CD8-positive, alpha-beta memory T cell (primary cell): ENCODE data around the gene SKAP2. TPM values are rescaled to one million over a fixed set of nuclear protein-coding genes. Genes with fewer than 3 reads are reported as not detected.
A peak's percentile ranks its signal among the peaks of the same experiment; 100 is the strongest.

Source experiments
- CTCF ChIA-PET: fragments of 350-600 bp; sonication (Branson Sonifier 250); formaldehyde crosslinking; loops from one replicate; lab custom pipeline; 2021; ENCODE audit warnings: antibody characterized with exemption; lab: Charles Lee
- POLR2A ChIA-PET: fragments of 350-600 bp; sonication (Branson Sonifier 250); formaldehyde crosslinking; loops from one replicate; lab custom pipeline; 2021; ENCODE audit warnings: antibody characterized with exemption; lab: Charles Lee
- DNase-seq, 5 donors: peaks; one replicate each; pipeline versions ENCODE4 v3.0.0 to v3.0.0-alpha.2; 2020 to 2022; ENCODE audit warnings: mixed read lengths in 1 of 5
- H3K27ac ChIP-seq: one replicate; pipeline ENCODE4 v1.7.0; 2013; ENCODE audit warnings: low read depth, mild to moderate bottlenecking, low read length, moderate library complexity
- H3K27me3 ChIP-seq: 2 replicates; pipeline ENCODE4 v1.7.0; 2013; ENCODE audit warnings: low read length, mild to moderate bottlenecking; ENCODE audit not compliant: insufficient read depth, poor library complexity, severe bottlenecking
- H3K36me3 ChIP-seq: 2 replicates; pipeline ENCODE4 v1.7.0; 2013; ENCODE audit warnings: mild to moderate bottlenecking, low read length, moderate library complexity; ENCODE audit not compliant: insufficient read depth
- H3K4me1 ChIP-seq: 2 replicates; pipeline ENCODE4 v1.7.0; 2013; ENCODE audit warnings: mild to moderate bottlenecking, low read length, moderate library complexity; ENCODE audit not compliant: insufficient read depth
- H3K4me3 ChIP-seq: 2 replicates; pipeline ENCODE4 v1.7.0; 2013; ENCODE audit warnings: mild to moderate bottlenecking, low read length
- H3K9me3 ChIP-seq: 2 replicates; pipeline ENCODE4 v1.7.0; 2013; ENCODE audit warnings: mild to moderate bottlenecking, low read length
- H3K27ac Mint-ChIP-seq, 8 donors: one replicate each; pipeline ENCODE4 v1.8.0; 2020 to 2021; ENCODE audit warnings: mixed read lengths in 8 of 8, mild to moderate bottlenecking in 6 of 8, inconsistent platforms in 3 of 8, moderate library complexity in 3 of 8
- H3K27me3 Mint-ChIP-seq, 2 donors: one replicate each; pipeline ENCODE4 v1.8.0; 2020 to 2021; ENCODE audit warnings: mixed read lengths in 2 of 2, mild to moderate bottlenecking in 1 of 2, moderate library complexity in 1 of 2
- H3K36me3 Mint-ChIP-seq, 3 donors: one replicate each; pipeline ENCODE4 v1.8.0; 2020 to 2021; ENCODE audit warnings: mixed read lengths in 3 of 3, inconsistent platforms in 1 of 3, mild to moderate bottlenecking in 1 of 3
- H3K4me1 Mint-ChIP-seq, 3 donors: one replicate each; pipeline ENCODE4 v1.8.0; 2020 to 2021; ENCODE audit warnings: mixed read lengths in 3 of 3, inconsistent platforms in 1 of 3, mild to moderate bottlenecking in 1 of 3
- H3K4me3 Mint-ChIP-seq, 7 donors: one replicate each; pipeline ENCODE4 v1.8.0; 2020 to 2021; ENCODE audit warnings: mixed read lengths in 7 of 7, mild to moderate bottlenecking in 6 of 7, moderate library complexity in 4 of 7, inconsistent platforms in 2 of 7
- H3K9me3 Mint-ChIP-seq, 5 donors: one replicate each; pipeline ENCODE4 v1.8.0; 2020 to 2022; ENCODE audit warnings: mixed read lengths in 5 of 5, mild to moderate bottlenecking in 3 of 5, moderate library complexity in 2 of 5, inconsistent platforms in 1 of 5
- polyA plus RNA-seq: library from polyadenylated mRNA; unstranded; fragments of 300-500 nt; fragmentation: Illumina TruSeq; gene quantifications from one replicate; pipeline ENCODE4 v1.2.3, GENCODE V29; 2021
- total RNA-seq, 2 experiments: library from RNA; stranded (reverse); gene quantifications; one replicate each; pipeline ENCODE4 v1.2.3, GENCODE V29; 2021

Gene SKAP2
- total and polyA plus RNA-seq, 3 experiments from 2014 or later, result 11.4 to 55.2 (median 13.2) TPM

DNA sequence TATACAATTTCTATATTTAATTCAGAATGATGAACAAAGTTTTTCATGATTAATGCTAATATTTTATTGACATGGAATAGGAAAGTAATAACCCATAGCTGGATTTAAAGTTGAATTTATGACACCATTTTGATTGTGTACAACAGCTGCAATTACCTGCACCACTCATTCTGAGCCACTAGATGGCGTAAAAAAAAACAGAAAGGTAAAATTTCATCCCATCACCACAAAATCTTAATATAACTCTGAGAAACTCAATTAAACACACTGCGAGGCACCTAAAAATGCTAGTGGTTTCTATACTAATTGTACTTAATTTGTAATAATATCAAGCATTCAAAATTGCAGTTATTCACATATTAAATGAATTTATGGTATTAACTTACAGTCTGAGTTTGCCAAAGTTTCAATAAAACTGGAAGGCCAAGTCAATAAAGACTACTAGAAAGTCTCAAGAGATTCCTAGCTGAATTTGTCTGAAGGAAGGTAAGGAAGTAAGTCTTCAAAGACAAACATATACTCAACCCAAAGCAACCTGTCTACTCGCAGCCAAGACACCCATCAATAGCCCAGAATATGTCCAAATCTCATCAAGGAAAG, 182.5 kb downstream of the SKAP2 start:
- Mint-ChIP-seq H3K4me1 (no peaks in the 10 kb centered on the region), H3K36me3 (no peaks in the 10 kb centered on the region), H3K4me3 (no peak overlapping the region), H3K27ac (no peak overlapping the region), H3K27me3 (peaks cover 0 to 16% of the 10 kb centered on the region in 2 donors), H3K9me3 (no peaks in the 10 kb centered on the region)
- Histone ChIP-seq H3K4me3 (no peak overlapping the region), H3K27me3 (no peaks in the 10 kb centered on the region), H3K27ac (no peak overlapping the region), H3K9me3 (no peaks in the 10 kb centered on the region), H3K36me3 (no peaks in the 10 kb centered on the region), H3K4me1 (no peaks in the 10 kb centered on the region)
- DNase-seq, result peak in 2 of 5 donors; percentile 23 to 37
- ChIA-PET CTCF (interaction anchor here (0.7 to 3.5 kb wide), 14 partner anchors 9 to 789 kb away, joined by 3 to 14 read pairs (median 5); no protein-coding TSS in a partner anchor), POLR2A (no interaction called here)

DNA sequence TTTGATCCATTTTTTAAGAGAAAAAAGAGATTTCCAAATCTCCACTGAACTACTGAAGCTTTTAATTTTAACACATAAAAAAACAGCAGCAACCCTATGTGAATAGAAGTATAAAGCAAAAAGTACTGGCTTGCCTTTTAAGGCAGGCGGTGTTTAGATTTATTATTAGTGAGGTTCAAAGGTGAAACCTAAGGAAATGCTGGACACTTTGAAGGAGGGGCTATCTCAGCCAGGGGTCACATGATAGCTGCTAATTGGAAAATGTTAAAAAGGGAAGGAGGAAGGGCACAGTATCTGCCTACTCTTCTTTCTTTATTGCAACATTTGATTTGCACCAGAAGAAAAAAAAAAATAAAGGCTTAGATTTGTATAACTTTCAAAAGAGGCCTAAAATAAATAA, 183.8 kb downstream of the SKAP2 start:
- H3K9me3 Mint-ChIP-seq, result no peaks in the 10 kb centered on the region
- no peak overlapping the region for H3K27ac ChIP-seq
- DNase-seq, result no peak
- H3K4me1 ChIP-seq, result no peaks in the 10 kb centered on the region
- H3K4me3 ChIP-seq, result no peak overlapping the region
- H3K36me3 ChIP-seq, result no peaks in the 10 kb centered on the region
- ChIA-PET POLR2A (no interaction called here), CTCF (interaction anchor here (1.3 to 3.5 kb wide), 7 partner anchors 14 to 788 kb away, joined by 3 to 14 read pairs (median 5); no protein-coding TSS in a partner anchor)
- H3K27ac Mint-ChIP-seq, result peak overlapping the region in 1 of 8 donors; percentile 12
- no peaks in the 10 kb centered on the region for H3K27me3 ChIP-seq
- no peaks in the 10 kb centered on the region for H3K4me1 Mint-ChIP-seq
- no peak overlapping the region for H3K4me3 Mint-ChIP-seq
- peaks cover 2 to 9% of the 10 kb centered on the region in 2 donors for H3K27me3 Mint-ChIP-seq
- H3K36me3 Mint-ChIP-seq, result no peaks in the 10 kb centered on the region
- H3K9me3 ChIP-seq, result no peaks in the 10 kb centered on the region

DNA sequence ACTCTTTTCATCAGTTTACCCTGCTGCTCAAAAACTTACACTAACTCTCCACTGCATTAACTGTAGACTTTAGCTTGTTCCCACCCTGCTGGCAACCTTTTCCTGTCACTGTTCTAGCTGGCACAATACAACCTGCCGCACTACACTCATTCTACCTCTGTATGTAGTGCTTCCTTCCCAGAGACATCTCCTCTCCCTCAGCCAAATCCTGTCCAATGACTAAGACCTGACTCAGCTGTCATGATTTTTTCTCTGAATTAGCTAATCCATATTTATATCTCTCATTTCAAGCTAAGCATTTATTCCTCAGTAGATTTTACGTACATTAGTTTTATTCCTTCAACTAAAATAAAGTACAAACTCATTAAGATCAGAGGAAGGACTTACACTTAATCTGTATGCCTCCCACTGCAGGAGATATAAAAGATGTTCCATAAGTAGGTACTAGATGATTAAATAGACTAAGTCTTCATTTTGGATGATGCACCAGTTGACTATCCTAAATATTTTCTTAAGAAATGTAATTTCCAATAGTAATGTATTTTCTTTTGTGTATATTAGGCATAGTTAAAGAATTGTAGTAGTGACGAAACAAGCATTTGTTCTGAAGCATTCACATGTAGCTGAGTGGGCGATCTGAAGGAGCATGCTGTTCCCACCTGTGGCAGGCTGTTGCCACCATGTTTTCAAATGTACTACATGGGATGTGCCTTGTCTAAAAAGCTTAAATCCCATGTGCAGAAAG, 189.1 kb downstream of the SKAP2 start:
- POLR2A ChIA-PET, result no interaction called here
- H3K36me3 Mint-ChIP-seq, result no peaks in the 10 kb centered on the region

DNA sequence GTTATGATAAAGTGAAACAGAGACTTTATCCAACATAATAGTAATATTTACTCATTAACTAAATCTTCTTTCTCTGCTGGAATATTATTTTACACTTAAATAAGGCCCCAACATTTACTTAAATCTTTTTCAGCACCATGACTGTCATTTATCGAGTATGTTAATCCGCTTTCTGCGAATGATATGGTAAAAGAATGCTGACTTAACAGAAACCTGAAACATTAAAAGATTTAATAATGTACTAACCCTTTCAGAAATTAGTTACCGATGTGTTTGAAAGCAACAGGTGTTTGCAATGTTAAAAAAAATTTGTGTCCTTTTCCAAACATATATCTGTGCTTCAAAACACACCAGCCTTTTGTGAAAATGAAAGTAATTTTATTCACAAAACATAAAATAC, 190.5 kb downstream of the SKAP2 start:
- no peak overlapping the region for H3K27ac ChIP-seq
- ChIA-PET CTCF (interaction anchor here (2.0 kb wide), 1 partner anchor 9 kb away, joined by 6 read pairs; no protein-coding TSS in a partner anchor), POLR2A (no interaction called here)
- Mint-ChIP-seq H3K4me1 (no peaks in the 10 kb centered on the region), H3K27ac (no peak overlapping the region), H3K9me3 (no peaks in the 10 kb centered on the region), H3K27me3 (peaks cover 2 to 10% of the 10 kb centered on the region in 2 donors), H3K4me3 (no peak overlapping the region), H3K36me3 (no peaks in the 10 kb centered on the region)
- DNase-seq, result no peak
- no peaks in the 10 kb centered on the region for H3K4me1 ChIP-seq
- H3K4me3 ChIP-seq, result no peak overlapping the region
- H3K27me3 ChIP-seq, result no peaks in the 10 kb centered on the region
- H3K9me3 ChIP-seq, result no peaks in the 10 kb centered on the region
- no peaks in the 10 kb centered on the region for H3K36me3 ChIP-seq

More for the DNA sequence above, 189.1 kb downstream of the SKAP2 start:
- Histone ChIP-seq H3K9me3 (no peaks in the 10 kb centered on the region), H3K27me3 (no peaks in the 10 kb centered on the region), H3K36me3 (no peaks in the 10 kb centered on the region), H3K4me1 (no peaks in the 10 kb centered on the region), H3K27ac (no peak overlapping the region), H3K4me3 (no peak overlapping the region)
- DNase-seq, result no peak
- Mint-ChIP-seq H3K27ac (no peak overlapping the region), H3K4me1 (no peaks in the 10 kb centered on the region), H3K9me3 (no peaks in the 10 kb centered on the region), H3K27me3 (peaks cover 2 to 10% of the 10 kb centered on the region in 2 donors), H3K4me3 (no peak overlapping the region)
- CTCF ChIA-PET, result interaction anchor here (1.0 to 1.3 kb wide), 3 partner anchors 8 to 486 kb away, joined by 3 to 5 read pairs (median 4); no protein-coding TSS in a partner anchor

DNA sequence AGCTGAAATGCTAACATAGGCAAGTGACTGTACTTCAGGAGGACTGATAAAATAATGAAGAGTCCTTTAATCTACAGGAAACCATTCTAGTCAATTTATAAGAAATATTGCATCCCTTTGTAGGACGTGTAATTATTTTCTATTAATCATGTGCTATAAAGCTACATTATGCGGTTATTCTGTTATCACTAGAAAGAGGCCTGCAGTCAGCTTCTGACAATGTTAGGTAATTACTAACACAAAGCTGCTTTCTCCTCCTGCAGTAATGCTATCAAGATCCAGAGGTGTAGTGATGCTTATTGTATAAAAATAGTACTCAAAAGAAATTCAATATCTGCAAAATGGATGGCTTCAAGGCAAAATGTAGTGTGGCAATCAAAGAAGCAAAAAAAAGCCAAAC, 191.1 kb downstream of the SKAP2 start:
- ChIA-PET CTCF (interaction anchor here (2.0 kb wide), 1 partner anchor 9 kb away, joined by 6 read pairs; no protein-coding TSS in a partner anchor), POLR2A (no interaction called here)
- Mint-ChIP-seq H3K4me3 (no peak overlapping the region), H3K9me3 (no peaks in the 10 kb centered on the region), H3K27me3 (peaks cover 2 to 10% of the 10 kb centered on the region in 2 donors), H3K36me3 (no peaks in the 10 kb centered on the region), H3K27ac (no peak overlapping the region), H3K4me1 (no peaks in the 10 kb centered on the region)
- H3K4me3 ChIP-seq, result no peak overlapping the region
- H3K4me1 ChIP-seq, result no peaks in the 10 kb centered on the region
- H3K9me3 ChIP-seq, result no peaks in the 10 kb centered on the region
- H3K27ac ChIP-seq, result no peak overlapping the region
- H3K36me3 ChIP-seq, result no peaks in the 10 kb centered on the region
- DNase-seq, result no peak
- H3K27me3 ChIP-seq, result no peaks in the 10 kb centered on the region

DNA sequence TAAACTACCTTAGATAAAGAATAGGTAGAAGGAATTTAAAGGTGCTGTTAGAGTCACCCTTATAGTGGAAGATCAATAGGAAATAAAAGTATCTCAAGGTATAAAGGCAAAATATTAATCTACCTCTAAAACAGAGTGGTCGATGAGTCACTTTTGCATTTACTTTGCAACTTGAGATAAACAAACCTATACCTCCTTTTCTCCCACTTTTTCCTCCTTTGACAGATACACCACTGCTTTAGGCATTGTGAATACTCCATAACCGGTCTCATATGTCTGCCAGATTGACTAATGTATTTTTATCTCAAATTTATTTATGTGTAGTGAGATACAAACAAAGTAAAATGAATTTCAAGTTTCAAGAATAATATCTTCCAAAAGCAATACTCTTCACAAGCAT, 193.5 kb downstream of the SKAP2 start:
- Mint-ChIP-seq H3K36me3 (no peaks in the 10 kb centered on the region), H3K4me1 (peaks cover 2 to 10% (median 5%) of the 10 kb centered on the region in 3 donors), H3K9me3 (no peaks in the 10 kb centered on the region), H3K27me3 (peaks cover 0 to 10% of the 10 kb centered on the region in 2 donors), H3K4me3 (no peak overlapping the region), H3K27ac (no peak overlapping the region)
- CTCF ChIA-PET, result interaction anchor here (1.2 kb wide), 1 partner anchor 17 kb away, joined by 3 read pairs; no protein-coding TSS in a partner anchor
- Histone ChIP-seq H3K27me3 (no peaks in the 10 kb centered on the region), H3K9me3 (no peaks in the 10 kb centered on the region), H3K4me1 (no peaks in the 10 kb centered on the region), H3K27ac (no peak overlapping the region), H3K4me3 (no peak overlapping the region), H3K36me3 (no peaks in the 10 kb centered on the region)
- POLR2A ChIA-PET, result no interaction called here
- DNase-seq, result no peak

DNA sequence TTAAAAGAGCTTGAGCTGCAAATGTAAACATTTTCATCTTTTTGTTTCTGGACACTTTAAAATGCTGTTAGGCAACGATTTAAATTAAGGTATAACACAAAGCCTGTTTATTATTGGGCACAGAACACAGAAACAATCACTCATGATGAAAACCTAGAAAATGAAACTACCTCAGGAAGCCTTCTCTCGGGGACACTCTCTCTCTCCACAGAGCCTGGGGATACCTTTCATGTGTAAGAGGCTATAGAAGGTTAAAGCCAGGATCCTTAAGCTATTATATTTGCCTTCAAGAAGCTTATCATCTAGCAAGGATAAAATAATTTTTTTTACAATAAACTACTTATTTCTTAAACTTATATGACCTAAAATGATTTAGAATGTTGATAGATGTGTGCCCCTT, 194.1 kb downstream of the SKAP2 start:
- Mint-ChIP-seq H3K4me1 (peaks cover 3 to 13% (median 8%) of the 10 kb centered on the region in 3 donors), H3K27me3 (peaks cover 0 to 10% of the 10 kb centered on the region in 2 donors), H3K27ac (no peak overlapping the region), H3K36me3 (no peaks in the 10 kb centered on the region), H3K9me3 (no peaks in the 10 kb centered on the region), H3K4me3 (no peak overlapping the region)
- no peak overlapping the region for H3K27ac ChIP-seq
- H3K36me3 ChIP-seq, result no peaks in the 10 kb centered on the region
- no peak for DNase-seq
- ChIA-PET CTCF (interaction anchor here (1.2 to 1.3 kb wide), 2 partner anchors 9 to 17 kb away, joined by 3 to 5 read pairs; no protein-coding TSS in a partner anchor), POLR2A (no interaction called here)
- H3K4me3 ChIP-seq, result no peak overlapping the region
- H3K4me1 ChIP-seq, result no peaks in the 10 kb centered on the region
- no peaks in the 10 kb centered on the region for H3K27me3 ChIP-seq
- H3K9me3 ChIP-seq, result no peaks in the 10 kb centered on the region

DNA sequence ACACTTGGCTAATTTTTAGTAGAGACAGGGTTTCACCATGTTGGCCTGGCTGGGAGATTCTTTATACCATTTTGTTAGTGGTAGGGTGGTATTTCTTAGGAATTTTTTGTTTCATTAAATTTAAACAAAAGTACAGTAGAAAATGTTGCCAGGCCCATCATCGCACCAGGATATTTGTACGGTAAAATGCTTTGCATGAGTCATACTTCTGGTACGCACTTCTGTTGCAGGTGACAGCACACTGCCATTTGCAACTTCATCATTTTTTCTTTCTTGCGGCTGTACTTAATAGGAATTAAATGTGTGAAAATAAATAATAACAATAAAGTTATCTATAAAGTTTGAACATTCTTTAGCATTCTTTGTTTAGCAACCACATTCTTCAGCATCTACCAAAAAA, 195.6 kb downstream of the SKAP2 start:
- no peaks in the 10 kb centered on the region for H3K36me3 ChIP-seq
- H3K9me3 ChIP-seq, result no peaks in the 10 kb centered on the region
- no peak for DNase-seq
- H3K27ac ChIP-seq, result no peak overlapping the region
- no peak overlapping the region for H3K4me3 ChIP-seq
- H3K9me3 Mint-ChIP-seq, result no peaks in the 10 kb centered on the region
- peaks cover 7 to 21% (median 15%) of the 10 kb centered on the region in 3 donors for H3K4me1 Mint-ChIP-seq
- H3K27ac Mint-ChIP-seq, result no peak overlapping the region
- no peaks in the 10 kb centered on the region for H3K27me3 ChIP-seq
- ChIA-PET POLR2A (no interaction called here), CTCF (no interaction called here)
- peaks cover 0 to 6% of the 10 kb centered on the region in 2 donors for H3K27me3 Mint-ChIP-seq
- H3K4me3 Mint-ChIP-seq, result no peak overlapping the region
- H3K4me1 ChIP-seq, result no peaks in the 10 kb centered on the region
- H3K36me3 Mint-ChIP-seq, result no peaks in the 10 kb centered on the region
